NK-92 (cell line): Measurements from ENCODE around the gene ITPRIPL1.

ENCODE experiments used
- DNase-seq: peaks from one replicate; lab custom pipeline; 2025; ENCODE audit not compliant: unreplicated experiment; lab: John Stamatoyannopoulos, UW

Gene ITPRIPL1

GRCh38 chr2:96353606-96354101 is 28.5 kb downstream of the ITPRIPL1 start:
- no peak for DNase-seq

- DNase-seq, result no peak
Measured at GRCh38 chr2:96354492-96354891, 29.4 kb downstream of the ITPRIPL1 start.

GRCh38 chr2:96356889-96357288 is 31.8 kb downstream of the ITPRIPL1 start:
- no peak for DNase-seq

GRCh38 chr2:96359310-96359709 is 34.2 kb downstream of the ITPRIPL1 start:
- DNase-seq, result no peak

- DNase-seq, result no peak
Measured at GRCh38 chr2:96359866-96360265, 34.7 kb downstream of the ITPRIPL1 start.

- no peak for DNase-seq
Measured at GRCh38 chr2:96361751-96362150, 36.6 kb downstream of the ITPRIPL1 start.

GRCh38 chr2:96369186-96369585 is 44.1 kb downstream of the ITPRIPL1 start:
- no peak for DNase-seq

GRCh38 chr2:96374211-96374951 is 49.3 kb downstream of the ITPRIPL1 start:
- DNase-seq, result no peak
